Measurements from ENCODE around the gene MAB21L1. TPM values are rescaled to one million over a fixed set of nuclear protein-coding genes. Genes with fewer than 3 reads are reported as not detected.

The MAB21L1 gene
- polyA plus RNA-seq, 1 donor from 2014 or later: 0.07 TPM

DNA sequence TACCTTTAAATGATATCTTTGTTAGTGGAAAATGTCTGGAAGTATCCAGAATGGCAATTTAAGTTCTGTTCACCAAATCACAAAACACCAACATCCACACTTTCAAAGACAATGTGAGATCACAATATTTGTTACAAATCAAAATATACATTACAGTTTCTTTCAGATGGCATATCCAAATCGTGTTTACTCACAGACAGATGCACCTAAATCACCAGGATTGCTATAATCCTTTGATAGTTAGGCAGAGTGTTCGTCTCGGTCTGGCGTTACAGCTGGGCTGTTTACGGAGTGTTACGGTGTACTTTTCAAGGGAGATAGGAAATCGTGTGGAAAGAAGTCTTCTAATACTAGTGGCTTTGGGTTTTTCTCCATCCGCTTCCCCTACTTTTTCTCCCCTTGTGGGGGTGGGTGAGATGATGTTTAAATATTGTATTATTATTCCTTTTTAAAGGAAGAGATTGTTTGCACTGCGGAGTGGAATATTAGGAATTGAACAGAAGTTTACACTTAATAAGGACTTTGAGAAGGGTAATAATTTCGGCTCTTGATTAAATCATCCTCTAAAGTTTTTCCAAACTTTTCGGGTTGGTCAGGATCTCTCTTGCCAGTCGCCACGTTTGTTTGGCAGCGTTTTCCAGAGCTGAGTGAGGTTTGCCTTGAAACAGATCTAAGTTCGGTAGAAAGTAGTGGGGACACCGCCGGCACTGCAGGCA lies 1.8 kb downstream of the MAB21L1 start:
- peaks cover 21% of the 10 kb centered on the region for H4K20me1 ChIP-seq (ENCODE audit: insufficient read depth)
- H3K9ac ChIP-seq (ENCODE audit: low read length): no peak overlapping the region
- no peaks in the 10 kb centered on the region for H3K79me2 ChIP-seq (replicated peaks; ENCODE audit: insufficient read depth, low read length)
- no peak overlapping the region for H3K4me2 ChIP-seq (ENCODE audit: low read length)
- H3K36me3 ChIP-seq (ENCODE audit: insufficient read depth, low read length): no peaks in the 10 kb centered on the region
- H3K27me3 ChIP-seq (ENCODE audit: insufficient read depth, low read depth, low read length): peaks cover 100% of the 10 kb centered on the region
- H3K9me2 ChIP-seq (ENCODE audit: insufficient read depth, low read length): no peaks in the 10 kb centered on the region
- no peak overlapping the region for H2AFZ ChIP-seq (ENCODE audit: low read depth, low read length)
- H3K4me3 ChIP-seq (ENCODE audit: low read length): no peak overlapping the region
- no peaks in the 10 kb centered on the region for H3F3A ChIP-seq (ENCODE audit: insufficient read depth, low read length, poor library complexity, severe bottlenecking)
- TF ChIP-seq, protein P1, sequence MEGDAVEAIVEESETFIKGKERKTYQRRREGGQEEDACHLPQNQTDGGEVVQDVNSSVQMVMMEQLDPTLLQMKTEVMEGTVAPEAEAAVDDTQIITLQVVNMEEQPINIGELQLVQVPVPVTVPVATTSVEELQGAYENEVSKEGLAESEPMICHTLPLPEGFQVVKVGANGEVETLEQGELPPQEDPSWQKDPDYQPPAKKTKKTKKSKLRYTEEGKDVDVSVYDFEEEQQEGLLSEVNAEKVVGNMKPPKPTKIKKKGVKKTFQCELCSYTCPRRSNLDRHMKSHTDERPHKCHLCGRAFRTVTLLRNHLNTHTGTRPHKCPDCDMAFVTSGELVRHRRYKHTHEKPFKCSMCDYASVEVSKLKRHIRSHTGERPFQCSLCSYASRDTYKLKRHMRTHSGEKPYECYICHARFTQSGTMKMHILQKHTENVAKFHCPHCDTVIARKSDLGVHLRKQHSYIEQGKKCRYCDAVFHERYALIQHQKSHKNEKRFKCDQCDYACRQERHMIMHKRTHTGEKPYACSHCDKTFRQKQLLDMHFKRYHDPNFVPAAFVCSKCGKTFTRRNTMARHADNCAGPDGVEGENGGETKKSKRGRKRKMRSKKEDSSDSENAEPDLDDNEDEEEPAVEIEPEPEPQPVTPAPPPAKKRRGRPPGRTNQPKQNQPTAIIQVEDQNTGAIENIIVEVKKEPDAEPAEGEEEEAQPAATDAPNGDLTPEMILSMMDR (IDR thresholded peaks at IDR 0.05; ENCODE audit: poor library complexity, severe bottlenecking): no peak
- no peak for TF ChIP-seq TAF1 (IDR thresholded peaks at IDR 0.05; ENCODE audit: low read depth)
- no peak for TF ChIP-seq EP300 (conservative IDR thresholded peaks at IDR 0.05; ENCODE audit: poor library complexity, severe bottlenecking)
- TF ChIP-seq RAD21 (conservative IDR thresholded peaks at IDR 0.05): no peak
- TF ChIP-seq MXI1 (conservative IDR thresholded peaks at IDR 0.05; ENCODE audit: poor library complexity, severe bottlenecking): no peak
- TF ChIP-seq POLR2AphosphoS5 (IDR thresholded peaks at IDR 0.05): peak; percentile 35
- no peak overlapping the region for H3K27ac ChIP-seq (ENCODE audit: low read length)
- H3K9me3 ChIP-seq (ENCODE audit: low read length): no peaks in the 10 kb centered on the region

DNA sequence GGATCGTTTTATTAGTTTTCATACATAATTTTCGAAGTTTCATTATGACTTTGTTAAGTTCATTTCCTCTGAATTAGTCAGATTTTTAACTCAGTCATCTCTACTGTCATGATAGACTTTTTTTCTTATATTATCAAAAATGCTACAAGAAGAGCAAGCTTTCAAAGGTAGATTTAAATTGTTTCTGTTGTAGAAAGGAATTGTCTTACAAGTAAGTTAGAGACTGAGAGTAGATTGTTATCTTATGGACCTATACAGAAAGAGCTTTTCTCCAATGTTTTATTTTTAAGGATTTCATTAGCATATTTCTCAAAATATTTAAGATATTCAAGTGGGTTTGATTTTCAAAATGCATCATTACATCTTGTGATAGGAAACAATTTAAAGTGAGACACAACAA lies 2.7 kb downstream of the MAB21L1 start:
- H3K27ac ChIP-seq (ENCODE audit: low read length): no peak overlapping the region
- no peak overlapping the region for H3K4me2 ChIP-seq (ENCODE audit: low read length)
- TF ChIP-seq MXI1 (conservative IDR thresholded peaks at IDR 0.05; ENCODE audit: poor library complexity, severe bottlenecking) (no peak), TAF1 (IDR thresholded peaks at IDR 0.05; ENCODE audit: low read depth) (no peak), POLR2AphosphoS5 (IDR thresholded peaks at IDR 0.05) (no peak), RAD21 (conservative IDR thresholded peaks at IDR 0.05) (no peak), EP300 (conservative IDR thresholded peaks at IDR 0.05; ENCODE audit: poor library complexity, severe bottlenecking) (no peak), SMC3 (conservative IDR thresholded peaks at IDR 0.05; ENCODE audit: poor library complexity) (no peak), EZH2 (IDR thresholded peaks at IDR 0.05; ENCODE audit: borderline replicate concordance, insufficient read depth, low read length, poor library complexity, severe bottlenecking) (no peak)
- TF ChIP-seq, protein P1 (IDR thresholded peaks at IDR 0.05; ENCODE audit: poor library complexity, severe bottlenecking): no peak
- TF ChIP-seq, protein P2, sequence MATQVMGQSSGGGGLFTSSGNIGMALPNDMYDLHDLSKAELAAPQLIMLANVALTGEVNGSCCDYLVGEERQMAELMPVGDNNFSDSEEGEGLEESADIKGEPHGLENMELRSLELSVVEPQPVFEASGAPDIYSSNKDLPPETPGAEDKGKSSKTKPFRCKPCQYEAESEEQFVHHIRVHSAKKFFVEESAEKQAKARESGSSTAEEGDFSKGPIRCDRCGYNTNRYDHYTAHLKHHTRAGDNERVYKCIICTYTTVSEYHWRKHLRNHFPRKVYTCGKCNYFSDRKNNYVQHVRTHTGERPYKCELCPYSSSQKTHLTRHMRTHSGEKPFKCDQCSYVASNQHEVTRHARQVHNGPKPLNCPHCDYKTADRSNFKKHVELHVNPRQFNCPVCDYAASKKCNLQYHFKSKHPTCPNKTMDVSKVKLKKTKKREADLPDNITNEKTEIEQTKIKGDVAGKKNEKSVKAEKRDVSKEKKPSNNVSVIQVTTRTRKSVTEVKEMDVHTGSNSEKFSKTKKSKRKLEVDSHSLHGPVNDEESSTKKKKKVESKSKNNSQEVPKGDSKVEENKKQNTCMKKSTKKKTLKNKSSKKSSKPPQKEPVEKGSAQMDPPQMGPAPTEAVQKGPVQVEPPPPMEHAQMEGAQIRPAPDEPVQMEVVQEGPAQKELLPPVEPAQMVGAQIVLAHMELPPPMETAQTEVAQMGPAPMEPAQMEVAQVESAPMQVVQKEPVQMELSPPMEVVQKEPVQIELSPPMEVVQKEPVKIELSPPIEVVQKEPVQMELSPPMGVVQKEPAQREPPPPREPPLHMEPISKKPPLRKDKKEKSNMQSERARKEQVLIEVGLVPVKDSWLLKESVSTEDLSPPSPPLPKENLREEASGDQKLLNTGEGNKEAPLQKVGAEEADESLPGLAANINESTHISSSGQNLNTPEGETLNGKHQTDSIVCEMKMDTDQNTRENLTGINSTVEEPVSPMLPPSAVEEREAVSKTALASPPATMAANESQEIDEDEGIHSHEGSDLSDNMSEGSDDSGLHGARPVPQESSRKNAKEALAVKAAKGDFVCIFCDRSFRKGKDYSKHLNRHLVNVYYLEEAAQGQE (IDR thresholded peaks at IDR 0.05; ENCODE audit: borderline replicate concordance): no peak

More for the DNA sequence above, 2.7 kb downstream of the MAB21L1 start:
- peaks cover 99% of the 10 kb centered on the region for H3K27me3 ChIP-seq (ENCODE audit: insufficient read depth, low read depth, low read length)
- peaks cover 16% of the 10 kb centered on the region for H4K20me1 ChIP-seq (ENCODE audit: insufficient read depth)
- no peaks in the 10 kb centered on the region for H3K9me3 ChIP-seq (ENCODE audit: low read length)
- no peak overlapping the region for H3K9ac ChIP-seq (ENCODE audit: low read length)
- H3K36me3 ChIP-seq (ENCODE audit: insufficient read depth, low read length): no peaks in the 10 kb centered on the region
- H3K9me2 ChIP-seq (ENCODE audit: insufficient read depth, low read length): no peaks in the 10 kb centered on the region
- H2AFZ ChIP-seq (ENCODE audit: low read depth, low read length): no peak overlapping the region
- no peaks in the 10 kb centered on the region for H3K79me2 ChIP-seq (replicated peaks; ENCODE audit: insufficient read depth, low read length)
- no peaks in the 10 kb centered on the region for H3F3A ChIP-seq (ENCODE audit: insufficient read depth, low read length, poor library complexity, severe bottlenecking)
- H3K4me3 ChIP-seq (ENCODE audit: low read length): no peak overlapping the region

Data from neural cell (in vitro differentiated cells).